H54 (cell line): ENCODE results near the gene RAB20.

ENCODE experiments used
- DNase-seq: peaks from one replicate; pipeline ENCODE4 v3.0.0; 2011; ENCODE audit warnings: low spot score, mixed read lengths; ENCODE audit not compliant: insufficient read length
- FAIRE-seq: peaks from 3 replicates; lab custom pipeline; 2011; peaks lifted over from hg19 to GRCh38; lab: Jason Lieb, UNC
- POLR2A ChIP-seq: IDR thresholded peaks from 2 replicates; pipeline ENCODE4 v1.6.1; 2011; ENCODE audit warnings: low read depth, mild to moderate bottlenecking, low read length

RAB20 gene

GRCh38 chr13:110485604-110486003 lies 75.9 kb downstream of the RAB20 start:
- TF ChIP-seq POLR2A, result no peak
- no peak for FAIRE-seq
- peak; percentile 40 for DNase-seq

- TF ChIP-seq POLR2A, result no peak
- FAIRE-seq (no peak), DNase-seq (no peak)
Measured at GRCh38 chr13:110484290-110485048, 77.1 kb downstream of the RAB20 start.

- FAIRE-seq (no peak), DNase-seq (no peak)
- no peak for TF ChIP-seq POLR2A
Measured at GRCh38 chr13:110483386-110483968, 78.0 kb downstream of the RAB20 start.

GRCh38 chr13:110480161-110480560 lies 81.4 kb downstream of the RAB20 start:
- TF ChIP-seq POLR2A, result no peak
- FAIRE-seq, result no peak

DNA sequence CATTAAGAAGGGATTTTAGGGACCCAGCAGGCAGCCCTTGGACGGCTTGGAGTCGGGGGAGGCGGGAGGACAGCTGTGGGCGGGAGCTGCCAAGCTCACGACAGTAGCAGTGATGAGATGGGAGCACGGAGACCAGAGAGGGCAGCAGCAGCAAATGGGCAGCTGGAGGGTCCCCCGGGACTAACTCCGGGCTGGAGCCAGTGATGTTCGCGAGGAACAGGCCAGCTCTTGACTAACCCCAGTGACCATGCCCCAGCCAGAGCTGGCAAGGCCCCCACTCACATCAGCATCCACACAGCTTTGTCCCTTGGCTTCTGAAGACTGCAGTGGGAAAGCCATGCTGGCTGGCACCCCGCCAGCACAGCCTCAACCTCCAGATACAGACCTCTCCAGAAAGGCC lies 81.9 kb downstream of the RAB20 start:
- DNase-seq, result no peak
- TF ChIP-seq POLR2A, result no peak
- no peak for FAIRE-seq

More at GRCh38 chr13:110480161-110480560, 81.4 kb downstream of the RAB20 start:
- DNase-seq, result no peak

GRCh38 chr13:110479215-110479545 lies 82.3 kb downstream of the RAB20 start:
- DNase-seq (no peak), FAIRE-seq (no peak)
- TF ChIP-seq POLR2A, result no peak

DNA sequence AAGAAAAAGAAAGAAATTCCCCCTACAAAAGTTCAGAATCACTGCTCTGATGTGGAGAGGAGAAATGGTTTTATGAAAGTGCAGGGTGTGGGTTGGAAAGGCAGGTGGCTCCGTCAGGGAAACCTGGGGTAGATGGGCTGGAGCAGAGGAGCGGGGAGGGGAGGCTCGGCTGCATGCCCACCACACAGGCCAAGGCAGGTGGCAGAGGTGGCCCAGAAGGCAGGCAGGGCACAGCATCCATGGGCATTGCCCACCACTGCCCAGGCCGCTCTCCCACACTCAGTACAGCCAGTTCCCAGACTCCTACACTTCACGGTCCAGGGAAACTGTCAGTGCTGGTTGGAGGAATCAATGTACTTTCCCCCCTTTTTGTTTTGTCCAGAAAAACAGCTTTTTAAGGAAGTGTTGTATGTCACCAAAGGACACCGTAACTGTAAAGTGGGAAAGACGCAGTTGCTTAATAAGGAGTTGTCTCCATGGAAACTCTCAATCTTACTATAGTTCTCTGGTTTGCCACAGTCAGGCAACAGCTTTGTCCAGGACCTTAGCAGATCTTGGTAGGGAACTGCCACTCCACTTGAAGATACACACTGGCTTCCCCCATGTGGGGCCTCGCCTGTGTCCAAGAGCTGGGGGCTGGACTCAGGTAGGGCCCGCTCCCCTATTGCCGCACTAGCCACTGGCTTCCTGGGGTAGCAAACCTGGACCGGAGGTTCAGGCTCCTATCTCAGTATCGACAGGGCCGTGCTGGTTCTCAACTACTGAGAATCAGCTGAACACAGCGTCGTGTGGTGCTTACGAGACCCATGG lies 82.9 kb downstream of the RAB20 start:
- DNase-seq, result no peak
- no peak for TF ChIP-seq POLR2A
- FAIRE-seq, result no peak

DNA sequence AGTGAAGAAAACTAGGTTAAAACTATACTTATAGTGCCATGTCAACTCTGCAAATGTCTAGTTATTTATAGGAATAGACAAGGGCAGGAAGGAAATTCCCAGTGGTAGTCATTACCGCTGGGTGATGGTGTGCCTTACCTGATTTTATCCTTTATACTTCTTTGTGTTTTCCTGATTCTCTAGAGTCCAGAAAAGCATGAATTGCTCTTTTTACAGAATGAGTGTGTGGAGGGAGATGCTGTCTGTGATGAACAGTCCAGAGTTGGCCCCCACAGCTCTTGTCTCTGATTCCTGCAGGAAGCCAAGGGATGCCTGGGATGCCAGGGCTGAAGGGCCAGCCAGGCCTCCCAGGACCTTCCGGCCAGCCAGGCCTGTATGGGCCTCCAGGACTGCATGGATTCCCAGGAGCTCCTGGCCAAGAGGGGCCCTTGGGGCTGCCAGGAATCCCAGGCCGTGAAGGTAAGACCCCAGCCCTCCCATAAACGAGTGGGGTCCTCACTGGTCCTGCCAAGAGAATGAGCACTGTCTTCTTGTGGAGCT lies 83.7 kb downstream of the RAB20 start:
- FAIRE-seq (no peak), DNase-seq (no peak)
- no peak for TF ChIP-seq POLR2A

- FAIRE-seq (no peak), DNase-seq (no peak)
- TF ChIP-seq POLR2A, result no peak
Measured at GRCh38 chr13:110476220-110476617, 85.3 kb downstream of the RAB20 start.

DNA sequence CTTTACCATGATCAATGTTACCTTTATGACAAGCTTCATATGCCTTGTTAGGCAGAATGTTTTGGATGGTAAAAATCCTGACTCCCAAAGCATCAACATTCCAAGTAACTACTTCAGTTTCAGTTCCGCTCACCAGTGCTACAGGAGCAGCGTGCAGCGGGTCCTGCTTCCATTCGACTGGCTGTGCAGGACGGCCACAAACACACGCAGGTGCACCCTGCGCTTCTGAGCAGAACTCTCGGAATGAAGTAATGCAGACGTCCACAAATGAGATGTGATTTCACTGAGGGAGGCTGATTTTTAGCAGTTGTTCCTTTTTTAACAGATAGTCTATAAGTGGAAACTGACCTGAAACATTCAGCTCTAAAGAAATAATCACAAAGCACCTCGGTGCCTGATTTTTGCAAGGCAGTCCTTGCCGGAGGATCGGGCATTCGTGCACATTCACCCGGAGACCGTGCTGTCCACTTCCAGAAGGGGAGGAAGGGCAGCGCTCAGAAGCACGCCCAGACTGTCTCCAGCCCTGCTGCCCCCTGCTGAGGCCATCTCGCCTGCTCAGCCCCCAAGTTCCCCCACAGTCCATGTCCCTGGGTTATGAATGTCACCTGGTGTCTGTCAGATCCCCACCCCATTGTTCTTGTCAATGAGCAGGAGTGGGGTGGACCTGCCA lies 85.8 kb downstream of the RAB20 start:
- DNase-seq, result no peak
- TF ChIP-seq POLR2A, result no peak
- no peak for FAIRE-seq

DNA sequence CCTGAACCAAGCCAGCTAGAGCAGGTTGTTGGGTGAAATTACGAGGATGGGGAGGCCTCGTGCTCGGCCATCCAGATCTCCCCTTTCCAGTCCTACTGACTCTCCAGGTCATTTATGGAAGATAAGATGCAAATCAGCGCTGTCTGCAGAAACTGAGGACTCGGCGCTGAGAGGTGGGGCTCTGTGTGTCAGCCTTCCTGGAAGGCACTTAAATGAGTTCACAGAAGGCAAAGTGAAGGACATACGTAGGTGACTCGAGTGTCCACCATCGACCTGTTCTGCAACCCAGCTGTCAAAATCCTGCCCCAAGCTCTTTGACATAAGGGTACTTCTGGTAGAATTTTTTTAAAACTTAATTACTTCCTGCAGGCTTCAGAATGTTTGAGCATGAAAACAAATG lies 86.4 kb downstream of the RAB20 start:
- no peak for TF ChIP-seq POLR2A
- FAIRE-seq (no peak), DNase-seq (no peak)

- TF ChIP-seq POLR2A, result no peak
- DNase-seq (no peak), FAIRE-seq (peak; percentile 73)
Measured at GRCh38 chr13:110474713-110475112, 86.8 kb downstream of the RAB20 start.
